ACC112 (cell line): ENCODE results near the gene HSPA13.

Experiments
- H2AFZ ChIP-seq: fragments of 200-600 bp; sonication (generic); one replicate; pipeline ENCODE4 v1.6.0; 2017; ENCODE audit warnings: antibody characterized with exemption, low read length; ENCODE audit not compliant: unreplicated experiment
- H3K27ac ChIP-seq: fragments of 200-600 bp; sonication (generic); 2 replicates; pipeline ENCODE4 v1.5.1; 2014; ENCODE audit warnings: low read depth, mild to moderate bottlenecking, antibody characterized with exemption, low read length, moderate library complexity
- H3K27me3 ChIP-seq: fragments of 200-600 bp; sonication (generic); 2 replicates; pipeline ENCODE4 v1.6.1; 2014; ENCODE audit warnings: mild to moderate bottlenecking, antibody characterized with exemption, low read length, moderate library complexity, mixed read lengths; ENCODE audit not compliant: insufficient read depth
- H3K36me3 ChIP-seq: fragments of 200-600 bp; sonication (generic); 2 replicates; pipeline ENCODE4 v1.6.1; 2016; ENCODE audit warnings: mild to moderate bottlenecking, antibody characterized with exemption, low read length, moderate library complexity, mixed read lengths; ENCODE audit not compliant: insufficient read depth
- H3K4me1 ChIP-seq: fragments of 200-600 bp; sonication (generic); one replicate; pipeline ENCODE4 v1.6.1; 2016; ENCODE audit warnings: low read length, mixed read lengths; ENCODE audit not compliant: insufficient read depth, unreplicated experiment, control insufficient read depth
- H3K4me3 ChIP-seq: fragments of 200-600 bp; sonication (generic); 2 replicates; pipeline ENCODE4 v1.5.1; 2014; ENCODE audit warnings: mild to moderate bottlenecking, low read depth, low read length
- H3K79me2 ChIP-seq: fragments of 200-600 bp; sonication (generic); one replicate; pipeline ENCODE4 v1.6.0; 2016; ENCODE audit warnings: low read length; ENCODE audit not compliant: control insufficient read depth, unreplicated experiment, insufficient read depth

HSPA13 gene

GRCh38 chr21:14382835-14383595 is at the start of gene HSPA13:
Gene HSPA13, minus strand, starts transcription at chr21:14383146. Its CDS starts 27 bp downstream, at chr21:14383119.
- Histone ChIP-seq H3K27ac (peak within 1 kb of the TSS; percentile 78), H3K4me1 (peaks cover 20% of the 10 kb centered on the region), H2AFZ (peak within 1 kb of the TSS; percentile 96), H3K36me3 (peaks cover 2% of the 10 kb centered on the region), H3K27me3 (no peaks in the 10 kb centered on the region), H3K79me2 (peaks cover 29% of the 10 kb centered on the region), H3K4me3 (peak within 1 kb of the TSS; percentile 85)

DNA sequence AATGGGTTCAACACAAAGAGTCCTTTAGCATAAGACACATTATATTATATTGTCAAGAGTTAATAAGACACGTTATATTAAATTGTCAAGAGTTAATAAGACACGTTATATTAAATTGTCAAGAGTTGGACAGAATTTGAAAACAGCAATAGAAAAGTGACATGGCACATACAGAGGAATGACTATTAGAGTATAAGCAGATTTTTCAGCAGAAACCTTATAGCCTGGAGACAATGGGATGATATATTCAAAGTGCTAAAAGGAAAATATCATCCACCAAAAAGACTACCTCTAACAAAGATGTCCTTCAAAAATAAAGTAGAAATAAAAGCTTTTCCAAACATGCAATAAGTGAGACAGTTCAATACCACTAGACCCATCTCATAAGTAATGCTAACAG is 36.0 kb upstream of the HSPA13 start:
- Histone ChIP-seq H3K27ac (no peak overlapping the region), H2AFZ (no peak overlapping the region), H3K79me2 (no peaks in the 10 kb centered on the region), H3K4me3 (no peak overlapping the region), H3K4me1 (no peaks in the 10 kb centered on the region), H3K36me3 (no peaks in the 10 kb centered on the region), H3K27me3 (peaks cover 38% of the 10 kb centered on the region)

- Histone ChIP-seq H3K27me3 (peaks cover 37% of the 10 kb centered on the region), H3K36me3 (no peaks in the 10 kb centered on the region), H3K79me2 (no peaks in the 10 kb centered on the region), H3K4me3 (no peak overlapping the region), H2AFZ (no peak overlapping the region), H3K4me1 (no peaks in the 10 kb centered on the region), H3K27ac (no peak overlapping the region)
Observed at GRCh38 chr21:14414932-14415508, 32.1 kb upstream of the HSPA13 start.

- Histone ChIP-seq H3K27ac (no peak overlapping the region), H2AFZ (no peak overlapping the region), H3K36me3 (no peaks in the 10 kb centered on the region), H3K4me1 (no peaks in the 10 kb centered on the region), H3K4me3 (no peak overlapping the region), H3K27me3 (peaks cover 1% of the 10 kb centered on the region; the same call in 1 of the 2 replicates), H3K79me2 (no peaks in the 10 kb centered on the region)
Observed at GRCh38 chr21:14405962-14406361, 23.0 kb upstream of the HSPA13 start.

DNA sequence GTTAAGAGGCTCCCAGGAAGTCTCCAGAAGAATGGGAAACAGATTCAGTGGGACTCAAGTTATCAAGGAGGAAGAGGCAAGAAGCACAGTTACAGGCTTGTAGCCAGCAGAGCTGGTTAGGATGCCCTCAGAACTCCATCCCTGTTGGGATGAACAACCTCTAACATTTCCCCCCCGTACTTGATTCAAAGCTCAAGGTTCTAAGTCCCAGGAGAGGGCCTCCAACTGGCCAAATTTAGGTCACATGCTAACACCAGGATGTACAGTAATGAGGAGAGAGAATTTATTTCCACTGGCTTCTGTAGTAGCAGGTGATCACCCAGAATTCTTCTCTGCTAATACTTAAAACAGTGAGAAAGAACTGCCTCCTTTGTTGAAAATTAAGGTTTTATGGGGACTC is 22.3 kb upstream of the HSPA13 start:
- H3K27ac ChIP-seq = no peak overlapping the region
- H2AFZ ChIP-seq = no peak overlapping the region
- H3K4me3 ChIP-seq = no peak overlapping the region
- H3K79me2 ChIP-seq = no peaks in the 10 kb centered on the region
- H3K4me1 ChIP-seq = no peaks in the 10 kb centered on the region
- H3K27me3 ChIP-seq = no peaks in the 10 kb centered on the region; the same call in 1 of the 2 replicates
- no peaks in the 10 kb centered on the region for H3K36me3 ChIP-seq

- H3K27me3 ChIP-seq = no peaks in the 10 kb centered on the region; the same call in 1 of the 2 replicates
- no peak overlapping the region for H2AFZ ChIP-seq
- no peaks in the 10 kb centered on the region for H3K79me2 ChIP-seq
- no peak overlapping the region for H3K27ac ChIP-seq
- H3K4me1 ChIP-seq = no peaks in the 10 kb centered on the region
- H3K36me3 ChIP-seq = no peaks in the 10 kb centered on the region
- no peak overlapping the region for H3K4me3 ChIP-seq
Observed at GRCh38 chr21:14403681-14404318, 20.9 kb upstream of the HSPA13 start.

- Histone ChIP-seq H3K27ac (no peak overlapping the region), H3K4me1 (no peaks in the 10 kb centered on the region), H3K79me2 (no peaks in the 10 kb centered on the region), H3K36me3 (no peaks in the 10 kb centered on the region), H2AFZ (no peak overlapping the region), H3K27me3 (no peaks in the 10 kb centered on the region), H3K4me3 (no peak overlapping the region)
Observed at GRCh38 chr21:14401217-14401616, 18.3 kb upstream of the HSPA13 start.

- no peak overlapping the region for H3K27ac ChIP-seq
- H3K27me3 ChIP-seq = no peaks in the 10 kb centered on the region
Observed at GRCh38 chr21:14388282-14388681, 5.3 kb upstream of the HSPA13 start.

DNA sequence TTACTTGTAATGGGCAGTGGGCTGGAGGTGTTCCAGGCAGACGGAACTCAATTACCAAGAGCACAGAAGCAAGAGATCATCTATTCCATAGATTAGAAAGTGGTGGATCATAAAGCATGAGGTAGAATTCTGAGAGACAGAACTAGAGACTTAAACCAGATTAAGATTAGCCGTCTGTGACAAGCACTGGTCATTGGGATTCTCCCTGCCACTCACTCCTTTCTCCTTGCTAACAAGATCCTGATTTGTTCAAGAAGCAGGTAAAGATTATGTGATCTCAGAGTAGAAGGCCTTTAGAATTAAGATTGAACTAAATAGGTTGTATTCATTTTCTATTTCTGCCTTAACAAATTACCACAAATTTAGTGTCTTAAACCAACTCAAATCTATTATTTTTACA is 1.5 kb upstream of the HSPA13 start:
- Histone ChIP-seq H3K4me3 (peak overlapping the region; percentile 85), H3K27me3 (no peaks in the 10 kb centered on the region), H3K27ac (peak overlapping the region; percentile 78; the same call in 1 of the 2 replicates), H3K79me2 (peaks cover 26% of the 10 kb centered on the region), H3K36me3 (no peaks in the 10 kb centered on the region), H2AFZ (peak overlapping the region; percentile 96), H3K4me1 (peaks cover 20% of the 10 kb centered on the region)

More at GRCh38 chr21:14388282-14388681, 5.3 kb upstream of the HSPA13 start:
- Histone ChIP-seq H2AFZ (no peak overlapping the region), H3K4me3 (no peak overlapping the region), H3K79me2 (no peaks in the 10 kb centered on the region), H3K36me3 (no peaks in the 10 kb centered on the region), H3K4me1 (peaks cover 8% of the 10 kb centered on the region)

GRCh38 chr21:14383596-14384180 is 742 bp upstream of the HSPA13 start:
- no peaks in the 10 kb centered on the region for H3K27me3 ChIP-seq
- H3K27ac ChIP-seq = peak overlapping the region; percentile 78
- peaks cover 29% of the 10 kb centered on the region for H3K79me2 ChIP-seq
- H3K36me3 ChIP-seq = no peaks in the 10 kb centered on the region
- H3K4me1 ChIP-seq = peaks cover 20% of the 10 kb centered on the region
- peak overlapping the region; percentile 85 for H3K4me3 ChIP-seq
- peak overlapping the region; percentile 96 for H2AFZ ChIP-seq
